Liver (tissue), 9 donors: ENCODE results near the gene UTP15. TPM values are rescaled to one million over a fixed set of nuclear protein-coding genes. Genes with fewer than 3 reads are reported as not detected.

Source experiments
- DNase-seq: peaks from one replicate; pipeline ENCODE4 v3.0.0-alpha.2; 2017; ENCODE audit warnings: low spot score
- H3K27ac ChIP-seq, 2 donors: one replicate each; pipeline ENCODE4 v1.7.0; 2013; ENCODE audit warnings: inconsistent platforms in 2 of 2, low read length in 2 of 2, control low read depth in 1 of 2, low read depth in 1 of 2, mild to moderate bottlenecking in 1 of 2
- H3K27me3 ChIP-seq, 4 donors: one replicate each; pipeline versions ENCODE4 v1.6.1 to v1.7.0; 2013; ENCODE audit warnings: low read length in 3 of 4, inconsistent platforms in 1 of 4, mild to moderate bottlenecking in 1 of 4, moderate library complexity in 1 of 4; ENCODE audit not compliant: control insufficient read depth in 4 of 4, insufficient read depth in 4 of 4
- H3K36me3 ChIP-seq, 4 donors: one replicate each; pipeline versions ENCODE4 v1.6.1 to v1.7.0; 2013; ENCODE audit warnings: low read length in 3 of 4, mild to moderate bottlenecking in 3 of 4, low read depth in 1 of 4, moderate library complexity in 1 of 4; ENCODE audit not compliant: control insufficient read depth in 4 of 4, insufficient read depth in 3 of 4
- H3K4me1 ChIP-seq, 4 donors: one replicate each; pipeline versions ENCODE4 v1.6.1 to v1.7.0; 2013; ENCODE audit warnings: low read length in 3 of 4, mild to moderate bottlenecking in 3 of 4, moderate library complexity in 1 of 4; ENCODE audit not compliant: control insufficient read depth in 4 of 4, insufficient read depth in 4 of 4
- H3K4me3 ChIP-seq, 3 donors: one replicate each; pipeline versions ENCODE4 v1.6.1 to v1.7.0; 2013; ENCODE audit warnings: low read length in 3 of 3, control low read depth in 1 of 3, low read depth in 1 of 3, mild to moderate bottlenecking in 1 of 3
- H3K9ac ChIP-seq, 2 donors: one replicate each; pipeline ENCODE4 v1.7.0; 2013; ENCODE audit warnings: low read length in 2 of 2, mild to moderate bottlenecking in 2 of 2, moderate library complexity in 2 of 2, control low read depth in 1 of 2, low read depth in 1 of 2
- H3K9me3 ChIP-seq, 4 donors: one replicate each; pipeline versions ENCODE4 v1.6.1 to v1.7.0; 2013; ENCODE audit warnings: low read length in 3 of 4; ENCODE audit not compliant: control insufficient read depth in 4 of 4
- EGR1 ChIP-seq, 2 donors: IDR thresholded peaks; 2 replicates each; pipeline ENCODE4 v1.6.1; 2016 to 2018; ENCODE audit warnings: antibody characterized with exemption in 2 of 2, low read depth in 2 of 2
- FOXA1 ChIP-seq: IDR thresholded peaks from 2 replicates; pipeline ENCODE4 v1.6.1; 2016; ENCODE audit warnings: antibody characterized with exemption
- FOXA2 ChIP-seq: IDR thresholded peaks from 2 replicates; pipeline ENCODE4 v1.6.1; 2016; ENCODE audit warnings: antibody characterized with exemption
- GABPA ChIP-seq, 2 donors: IDR thresholded peaks in 1 of 2; conservative IDR thresholded peaks in 1 of 2; 2 replicates each; pipeline ENCODE4 v1.6.1; 2016; ENCODE audit warnings: antibody characterized with exemption in 2 of 2, mild to moderate bottlenecking in 1 of 2, moderate library complexity in 1 of 2
- HNF4A ChIP-seq, 2 donors: conservative IDR thresholded peaks; 2 replicates each; pipeline ENCODE4 v1.6.1; 2016; ENCODE audit warnings: antibody characterized with exemption in 2 of 2, mild to moderate bottlenecking in 2 of 2
- HNF4G ChIP-seq: IDR thresholded peaks from 2 replicates; pipeline ENCODE4 v1.6.1; 2016; ENCODE audit warnings: antibody characterized with exemption
- JUND ChIP-seq, 2 donors: IDR thresholded peaks; 2 replicates each; pipeline ENCODE4 v1.6.1; 2016; ENCODE audit warnings: antibody characterized with exemption in 2 of 2
- NR2F2 ChIP-seq: IDR thresholded peaks from 2 replicates; pipeline ENCODE4 v1.6.1; 2016; ENCODE audit warnings: antibody characterized with exemption
- RXRA ChIP-seq, 2 donors: IDR thresholded peaks; 2 replicates each; pipeline ENCODE4 v1.6.1; 2017 to 2018; ENCODE audit warnings: antibody characterized with exemption in 2 of 2, mild to moderate bottlenecking in 1 of 2
- SP1 ChIP-seq: IDR thresholded peaks from 2 replicates; pipeline ENCODE4 v1.6.1; 2018; ENCODE audit warnings: antibody characterized with exemption, mild to moderate bottlenecking
- TAF1 ChIP-seq: conservative IDR thresholded peaks from 2 replicates; pipeline ENCODE4 v1.6.1; 2016; ENCODE audit warnings: antibody characterized with exemption, mild to moderate bottlenecking
- polyA plus RNA-seq, 2 donors: library from polyadenylated mRNA; stranded (reverse) in 1 of 2; unstranded in 1 of 2; fragments of 200-250 nt in 1 of 2; fragments of >200 nt in 1 of 2; fragmentation: Nextera tagmentation in 1 of 2; extraction: Ambion mirVana in 1 of 2; gene quantifications; one replicate each; pipeline versions ENCODE4 v1.2.1 to v1.2.3, GENCODE V29; 2013 to 2015
- total RNA-seq, 2 donors: library from RNA; depleted of rRNA; stranded (reverse); fragments of >200 nt; gene quantifications; one replicate each; pipeline ENCODE4 v1.2.3, GENCODE V29; 2014
- TF ChIP-seq, protein P1 (sequence below): IDR thresholded peaks from 2 replicates; pipeline ENCODE4 v1.6.1; 2016; ENCODE audit warnings: antibody characterized with exemption, mild to moderate bottlenecking
- TF ChIP-seq, protein P2 (sequence below): IDR thresholded peaks from 2 replicates; pipeline ENCODE4 v1.6.1; 2016; ENCODE audit warnings: antibody characterized with exemption
- TF ChIP-seq, protein P3 (sequence below): fragments of 150-350 bp; IDR thresholded peaks from 2 replicates; pipeline ENCODE4 v1.5.1; 2017; ENCODE audit warnings: improper control_type of control experiment, low read depth, low read length; ENCODE audit not compliant: missing input control
- TF ChIP-seq, protein P4 (sequence below): IDR thresholded peaks from 2 replicates; pipeline ENCODE4 v1.6.1; 2016; ENCODE audit warnings: antibody characterized with exemption
- TF ChIP-seq, protein P5 (sequence below): IDR thresholded peaks from 2 replicates; pipeline ENCODE4 v1.6.1; 2016; ENCODE audit warnings: antibody characterized with exemption
- donor health status: healthy.
- donor health status: healthy.
- donor health status: healthy.
- donor health status: healthy.
- donor health status: healthy.

Gene UTP15
- total and polyA plus RNA-seq, 4 donors = 3.5 to 18.1 (median 5.4) TPM

DNA sequence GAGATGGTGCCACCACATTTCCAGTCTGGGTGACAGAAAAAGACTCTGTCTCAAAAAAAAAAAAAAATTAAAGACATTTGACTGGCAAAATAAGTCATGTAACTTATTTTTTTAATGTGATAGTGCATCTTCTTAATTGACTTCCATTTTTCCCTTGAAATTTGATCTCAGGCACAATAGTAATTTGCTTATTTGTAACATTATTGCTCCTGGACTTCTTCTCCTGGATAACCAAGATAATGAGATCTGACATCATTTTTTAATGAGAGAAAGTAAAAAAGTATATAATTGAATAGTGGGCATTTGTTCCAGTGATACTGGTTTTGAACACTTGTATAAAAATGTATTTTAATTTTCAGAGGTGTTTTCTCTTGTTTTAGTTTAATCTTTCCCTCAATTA, 63.9 kb downstream of the UTP15 start:
- H3K36me3 ChIP-seq = no peaks in the 10 kb centered on the region
- H3K27me3 ChIP-seq = no peaks in the 10 kb centered on the region
- H3K27ac ChIP-seq = no peak overlapping the region
- H3K9ac ChIP-seq = no peak overlapping the region
- peaks cover 8 to 29% (median 14%) of the 10 kb centered on the region in 4 donors for H3K4me1 ChIP-seq
- H3K9me3 ChIP-seq = no peaks in the 10 kb centered on the region
- DNase-seq = no peak
- no peak overlapping the region for H3K4me3 ChIP-seq
- TF ChIP-seq NR2F2 (no peak), TAF1 (no peak), HNF4G (no peak), GABPA (IDR thresholded peaks at IDR 0.05 in 1 of 2, conservative IDR thresholded peaks at IDR 0.05 in 1 of 2) (no peak), HNF4A (conservative IDR thresholded peaks at IDR 0.05) (no peak), FOXA1 (no peak), SP1 (no peak), JUND (IDR thresholded peaks at IDR 0.05) (no peak), RXRA (IDR thresholded peaks at IDR 0.05) (no peak), EGR1 (IDR thresholded peaks at IDR 0.05; ENCODE audit: low read depth in 2 of 2) (no peak), FOXA2 (no peak)
- TF ChIP-seq, protein P1, sequence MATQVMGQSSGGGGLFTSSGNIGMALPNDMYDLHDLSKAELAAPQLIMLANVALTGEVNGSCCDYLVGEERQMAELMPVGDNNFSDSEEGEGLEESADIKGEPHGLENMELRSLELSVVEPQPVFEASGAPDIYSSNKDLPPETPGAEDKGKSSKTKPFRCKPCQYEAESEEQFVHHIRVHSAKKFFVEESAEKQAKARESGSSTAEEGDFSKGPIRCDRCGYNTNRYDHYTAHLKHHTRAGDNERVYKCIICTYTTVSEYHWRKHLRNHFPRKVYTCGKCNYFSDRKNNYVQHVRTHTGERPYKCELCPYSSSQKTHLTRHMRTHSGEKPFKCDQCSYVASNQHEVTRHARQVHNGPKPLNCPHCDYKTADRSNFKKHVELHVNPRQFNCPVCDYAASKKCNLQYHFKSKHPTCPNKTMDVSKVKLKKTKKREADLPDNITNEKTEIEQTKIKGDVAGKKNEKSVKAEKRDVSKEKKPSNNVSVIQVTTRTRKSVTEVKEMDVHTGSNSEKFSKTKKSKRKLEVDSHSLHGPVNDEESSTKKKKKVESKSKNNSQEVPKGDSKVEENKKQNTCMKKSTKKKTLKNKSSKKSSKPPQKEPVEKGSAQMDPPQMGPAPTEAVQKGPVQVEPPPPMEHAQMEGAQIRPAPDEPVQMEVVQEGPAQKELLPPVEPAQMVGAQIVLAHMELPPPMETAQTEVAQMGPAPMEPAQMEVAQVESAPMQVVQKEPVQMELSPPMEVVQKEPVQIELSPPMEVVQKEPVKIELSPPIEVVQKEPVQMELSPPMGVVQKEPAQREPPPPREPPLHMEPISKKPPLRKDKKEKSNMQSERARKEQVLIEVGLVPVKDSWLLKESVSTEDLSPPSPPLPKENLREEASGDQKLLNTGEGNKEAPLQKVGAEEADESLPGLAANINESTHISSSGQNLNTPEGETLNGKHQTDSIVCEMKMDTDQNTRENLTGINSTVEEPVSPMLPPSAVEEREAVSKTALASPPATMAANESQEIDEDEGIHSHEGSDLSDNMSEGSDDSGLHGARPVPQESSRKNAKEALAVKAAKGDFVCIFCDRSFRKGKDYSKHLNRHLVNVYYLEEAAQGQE = no peak
- TF ChIP-seq, protein P2, sequence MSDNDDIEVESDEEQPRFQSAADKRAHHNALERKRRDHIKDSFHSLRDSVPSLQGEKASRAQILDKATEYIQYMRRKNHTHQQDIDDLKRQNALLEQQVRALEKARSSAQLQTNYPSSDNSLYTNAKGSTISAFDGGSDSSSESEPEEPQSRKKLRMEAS = no peak
- TF ChIP-seq, protein P3, sequence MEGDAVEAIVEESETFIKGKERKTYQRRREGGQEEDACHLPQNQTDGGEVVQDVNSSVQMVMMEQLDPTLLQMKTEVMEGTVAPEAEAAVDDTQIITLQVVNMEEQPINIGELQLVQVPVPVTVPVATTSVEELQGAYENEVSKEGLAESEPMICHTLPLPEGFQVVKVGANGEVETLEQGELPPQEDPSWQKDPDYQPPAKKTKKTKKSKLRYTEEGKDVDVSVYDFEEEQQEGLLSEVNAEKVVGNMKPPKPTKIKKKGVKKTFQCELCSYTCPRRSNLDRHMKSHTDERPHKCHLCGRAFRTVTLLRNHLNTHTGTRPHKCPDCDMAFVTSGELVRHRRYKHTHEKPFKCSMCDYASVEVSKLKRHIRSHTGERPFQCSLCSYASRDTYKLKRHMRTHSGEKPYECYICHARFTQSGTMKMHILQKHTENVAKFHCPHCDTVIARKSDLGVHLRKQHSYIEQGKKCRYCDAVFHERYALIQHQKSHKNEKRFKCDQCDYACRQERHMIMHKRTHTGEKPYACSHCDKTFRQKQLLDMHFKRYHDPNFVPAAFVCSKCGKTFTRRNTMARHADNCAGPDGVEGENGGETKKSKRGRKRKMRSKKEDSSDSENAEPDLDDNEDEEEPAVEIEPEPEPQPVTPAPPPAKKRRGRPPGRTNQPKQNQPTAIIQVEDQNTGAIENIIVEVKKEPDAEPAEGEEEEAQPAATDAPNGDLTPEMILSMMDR = no peak
- TF ChIP-seq, protein P4, sequence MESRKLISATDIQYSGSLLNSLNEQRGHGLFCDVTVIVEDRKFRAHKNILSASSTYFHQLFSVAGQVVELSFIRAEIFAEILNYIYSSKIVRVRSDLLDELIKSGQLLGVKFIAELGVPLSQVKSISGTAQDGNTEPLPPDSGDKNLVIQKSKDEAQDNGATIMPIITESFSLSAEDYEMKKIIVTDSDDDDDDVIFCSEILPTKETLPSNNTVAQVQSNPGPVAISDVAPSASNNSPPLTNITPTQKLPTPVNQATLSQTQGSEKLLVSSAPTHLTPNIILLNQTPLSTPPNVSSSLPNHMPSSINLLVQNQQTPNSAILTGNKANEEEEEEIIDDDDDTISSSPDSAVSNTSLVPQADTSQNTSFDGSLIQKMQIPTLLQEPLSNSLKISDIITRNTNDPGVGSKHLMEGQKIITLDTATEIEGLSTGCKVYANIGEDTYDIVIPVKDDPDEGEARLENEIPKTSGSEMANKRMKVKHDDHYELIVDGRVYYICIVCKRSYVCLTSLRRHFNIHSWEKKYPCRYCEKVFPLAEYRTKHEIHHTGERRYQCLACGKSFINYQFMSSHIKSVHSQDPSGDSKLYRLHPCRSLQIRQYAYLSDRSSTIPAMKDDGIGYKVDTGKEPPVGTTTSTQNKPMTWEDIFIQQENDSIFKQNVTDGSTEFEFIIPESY = no peak
- TF ChIP-seq, protein P5, sequence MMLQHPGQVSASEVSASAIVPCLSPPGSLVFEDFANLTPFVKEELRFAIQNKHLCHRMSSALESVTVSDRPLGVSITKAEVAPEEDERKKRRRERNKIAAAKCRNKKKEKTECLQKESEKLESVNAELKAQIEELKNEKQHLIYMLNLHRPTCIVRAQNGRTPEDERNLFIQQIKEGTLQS = no peak

DNA sequence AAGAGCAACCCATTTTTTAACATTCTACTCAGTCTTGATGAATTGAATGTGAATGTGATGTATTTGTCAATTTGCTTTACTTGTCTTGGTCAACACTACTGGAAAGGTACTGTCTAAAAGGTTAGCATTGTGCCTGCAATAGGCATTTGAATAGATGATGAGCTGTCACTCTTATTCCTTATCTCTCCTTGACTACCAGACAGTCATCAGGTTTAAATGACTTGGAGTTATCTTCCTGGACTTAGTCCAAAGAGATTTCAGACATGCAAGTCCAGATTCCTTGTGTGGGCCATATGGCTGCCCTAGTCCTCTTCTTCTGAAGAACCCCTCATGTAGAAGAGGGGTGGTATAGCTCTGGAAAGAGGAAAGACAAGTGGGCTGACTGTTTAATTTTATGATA, 65.2 kb downstream of the UTP15 start:
- Histone ChIP-seq H3K4me1 (peaks cover 4 to 20% (median 8%) of the 10 kb centered on the region in 4 donors), H3K4me3 (no peak overlapping the region), H3K36me3 (no peaks in the 10 kb centered on the region), H3K9me3 (no peaks in the 10 kb centered on the region), H3K27ac (no peak overlapping the region), H3K9ac (no peak overlapping the region), H3K27me3 (no peaks in the 10 kb centered on the region)
- no peak for DNase-seq
- TF ChIP-seq NR2F2 (no peak), HNF4G (no peak), EGR1 (IDR thresholded peaks at IDR 0.05; ENCODE audit: low read depth in 2 of 2) (no peak)
- TF ChIP-seq, protein P2 = no peak
